ENCODE data around the gene RARRES1. TPM values are rescaled to one million over a fixed set of nuclear protein-coding genes. Genes with fewer than 3 reads are reported as not detected.

RARRES1 gene
- total RNA-seq, 1 donor from 2014 or later: 6.0 TPM

DNA sequence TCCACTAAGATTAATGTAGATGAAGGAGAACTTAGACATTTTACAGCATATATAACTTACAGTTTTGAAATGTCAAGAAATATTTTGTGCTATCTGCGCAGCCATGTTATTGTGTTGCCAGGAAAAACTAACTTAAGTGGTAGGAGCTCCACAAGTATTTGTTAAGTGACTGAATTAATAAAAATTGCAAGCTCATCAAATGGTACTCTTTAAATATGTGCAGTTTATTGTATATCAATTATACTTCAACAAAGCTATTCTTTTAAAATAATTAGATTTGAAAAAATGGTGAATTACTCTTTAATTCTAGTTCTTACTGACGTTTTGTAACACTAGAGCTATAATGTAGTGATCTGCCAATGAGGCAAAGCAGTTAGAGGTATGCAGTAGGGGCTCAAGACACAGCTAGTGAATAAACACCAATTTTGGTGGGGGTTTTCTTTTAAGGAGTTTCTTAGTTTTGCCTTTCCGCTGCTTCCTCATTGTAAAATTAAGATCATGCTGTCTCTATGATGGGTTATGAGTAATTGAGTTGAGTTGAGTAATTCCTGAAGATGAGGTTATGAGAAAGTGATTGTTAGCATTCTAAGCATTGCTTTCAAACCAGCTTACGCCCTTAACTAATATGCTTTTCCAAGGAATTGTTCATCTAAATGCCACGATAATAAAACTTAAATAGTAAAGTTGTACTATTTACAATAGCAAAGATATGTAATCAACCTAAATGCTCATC lies 48.9 kb downstream of the RARRES1 start:
- no peak for DNase-seq

DNA sequence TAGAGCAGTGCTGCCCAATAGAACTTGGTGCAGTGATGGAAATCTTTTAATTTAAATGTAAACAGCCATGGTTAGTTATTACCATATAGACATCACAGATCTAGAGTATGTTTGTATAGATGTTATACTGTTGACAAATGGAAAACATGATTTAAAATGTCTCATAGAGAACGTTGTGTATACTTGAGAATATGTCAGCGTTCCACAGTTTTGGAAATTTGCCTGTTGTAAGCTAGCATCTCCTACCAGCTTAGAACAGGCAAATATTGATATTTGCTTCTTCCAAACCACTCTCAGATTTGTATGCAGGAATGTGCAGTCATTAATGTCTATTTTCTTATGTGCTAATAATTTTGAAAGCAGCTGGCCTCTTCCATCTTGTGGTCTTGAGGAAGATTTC lies 51.4 kb downstream of the RARRES1 start:
- no peak for DNase-seq

DNA sequence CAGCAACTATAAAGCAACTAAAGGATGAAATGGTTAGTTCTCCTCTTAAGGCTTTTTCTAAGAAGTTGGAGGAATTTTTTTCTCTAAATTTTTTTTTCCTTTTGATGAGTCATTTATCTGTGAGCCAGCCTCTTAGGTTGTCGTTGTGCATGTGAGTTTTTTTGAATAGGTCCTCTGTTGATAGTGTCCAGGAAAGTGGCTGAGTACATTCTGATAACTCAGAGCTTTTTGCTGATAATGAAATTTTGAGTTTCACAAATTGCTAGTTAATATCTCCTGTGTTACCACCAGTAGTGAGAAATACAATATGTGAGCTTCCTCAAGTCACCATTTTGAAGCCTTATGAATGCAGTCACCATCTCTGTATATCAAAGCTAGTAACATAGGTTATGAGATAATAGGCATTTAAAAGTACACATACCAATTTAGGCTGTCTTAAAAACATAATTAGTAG lies 52.7 kb downstream of the RARRES1 start:
- peak; percentile 45 for DNase-seq

DNA sequence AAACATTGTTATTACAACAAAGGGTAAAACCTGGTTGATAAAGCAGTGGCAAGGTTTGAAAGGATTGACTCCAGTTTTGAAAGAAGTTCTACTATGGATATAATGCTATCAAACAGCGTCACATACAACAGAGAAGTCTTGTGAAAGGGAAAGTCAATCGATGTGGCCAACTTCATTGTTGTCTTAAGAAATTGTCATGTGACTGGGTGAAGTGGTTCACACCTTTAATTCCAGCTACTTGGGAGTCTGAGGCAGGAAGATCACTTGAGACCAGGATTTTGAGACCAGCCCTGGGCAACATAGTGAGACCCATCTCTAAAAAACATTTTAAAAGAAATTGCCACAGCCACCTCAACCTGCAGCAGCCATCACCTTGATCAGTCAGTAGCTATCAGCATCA lies 53.6 kb downstream of the RARRES1 start:
- no peak for DNase-seq

DNA sequence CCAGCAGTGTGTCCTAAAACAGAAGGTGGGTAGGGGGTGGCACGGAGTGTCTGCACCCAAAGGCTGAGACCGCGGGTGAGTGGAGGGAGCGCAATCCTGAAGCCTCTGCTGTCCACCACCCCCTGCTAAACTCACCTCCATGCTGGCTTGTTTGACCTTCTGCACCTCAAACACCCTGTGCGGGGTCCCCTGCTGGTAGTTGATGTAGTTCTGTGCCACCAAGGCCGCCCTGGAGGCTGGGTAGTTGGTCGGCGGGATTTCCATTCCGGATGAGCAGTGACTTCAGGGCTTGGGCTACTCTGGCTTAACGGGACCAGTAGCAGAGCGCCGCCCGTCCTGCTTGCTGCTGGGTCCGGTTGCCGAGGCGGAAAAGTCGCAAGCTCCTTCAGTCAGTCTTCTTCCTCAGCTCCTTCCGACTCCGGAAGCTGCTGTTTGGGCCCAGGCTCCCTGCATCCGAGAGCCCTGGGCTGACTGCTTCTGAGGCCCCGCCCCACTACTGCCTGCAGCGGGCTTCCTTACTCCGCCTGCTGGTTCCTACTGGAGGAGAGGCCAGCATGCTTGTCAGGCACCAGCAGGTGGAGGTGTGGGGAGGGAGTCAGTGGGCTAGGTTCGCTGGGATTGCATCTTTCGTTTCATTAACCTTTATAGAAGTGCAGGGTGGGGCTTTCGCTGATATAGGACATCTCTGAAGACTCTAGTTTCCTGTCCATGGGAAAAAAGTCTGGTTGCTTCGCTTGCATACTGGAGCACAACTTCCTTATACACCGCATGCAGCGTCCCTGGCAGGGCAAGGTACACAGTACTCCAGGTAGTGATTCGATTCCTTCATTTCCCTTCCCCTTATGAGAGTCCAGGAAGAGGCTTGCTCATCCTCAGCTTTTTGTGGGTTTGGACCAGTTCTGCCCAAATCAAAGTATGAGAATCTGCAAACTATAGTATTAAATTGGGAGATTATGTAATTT lies 59.8 kb downstream of the RARRES1 start, which contains the start of gene LXN:
TSS of gene LXN (minus strand) at position 434 of the 962 bp plus-strand sequence. CDS start at position 264, 170 bp downstream.
- DNase-seq: peak; percentile 90

DNA sequence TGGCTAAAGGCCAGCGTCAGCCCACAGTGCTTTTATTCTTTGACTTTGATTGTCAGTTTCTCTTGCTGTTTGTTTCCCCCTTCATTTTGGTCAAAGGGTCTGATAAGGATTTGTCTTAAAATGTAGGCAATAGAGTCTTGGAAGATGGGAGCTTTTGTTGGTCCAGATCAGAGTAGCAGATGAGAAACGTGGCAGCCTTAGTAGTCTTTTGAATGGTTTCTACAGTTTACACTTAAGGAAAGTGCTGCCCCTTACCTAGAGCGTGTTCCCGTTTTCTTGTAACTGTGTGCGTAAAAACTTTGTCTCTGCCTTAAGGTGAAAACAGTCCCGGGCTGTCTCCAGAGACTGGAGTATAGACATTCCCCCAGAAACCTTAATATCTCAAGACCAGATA lies 60.4 kb downstream of the RARRES1 start:
- DNase-seq: peak; percentile 27

DNA sequence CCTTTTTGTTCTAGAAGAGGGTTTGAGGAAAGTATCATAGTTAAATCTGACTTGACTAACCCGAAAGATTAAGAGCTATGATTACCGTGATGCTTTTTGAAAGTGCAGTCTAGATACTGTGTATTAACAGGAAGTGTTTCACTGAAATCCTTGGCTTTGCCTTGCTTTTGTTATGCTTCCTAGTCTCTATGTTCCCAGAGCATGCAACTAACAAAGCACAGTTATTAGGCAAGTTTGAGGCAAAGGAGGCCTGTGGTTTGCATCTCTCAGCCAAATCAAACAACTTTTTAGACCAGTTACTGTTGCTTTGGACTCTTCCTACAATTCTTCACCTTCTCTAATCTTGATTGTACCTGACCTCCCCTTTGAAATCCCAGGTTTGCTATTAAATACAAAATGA lies 63.8 kb downstream of the RARRES1 start:
- peak; percentile 67 for DNase-seq

DNA sequence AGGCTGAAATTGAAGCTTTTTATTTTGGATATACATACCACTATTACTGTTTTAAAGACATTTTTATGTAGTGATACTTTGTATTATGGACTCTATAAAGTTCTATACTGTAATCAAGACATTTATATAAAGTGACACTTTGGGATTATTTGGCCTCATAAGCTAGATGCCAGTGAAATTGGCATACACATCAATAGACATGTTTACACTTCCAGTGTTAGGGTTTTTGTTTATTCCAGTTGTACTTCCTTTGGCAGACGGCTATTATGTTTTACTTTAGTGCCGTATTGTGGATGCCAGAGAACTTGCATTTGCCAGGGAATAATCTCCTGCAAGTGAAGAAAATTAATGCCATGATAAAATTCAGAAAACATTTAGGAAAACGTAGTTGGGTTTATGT lies 65.8 kb downstream of the RARRES1 start:
- no peak for DNase-seq

DNA sequence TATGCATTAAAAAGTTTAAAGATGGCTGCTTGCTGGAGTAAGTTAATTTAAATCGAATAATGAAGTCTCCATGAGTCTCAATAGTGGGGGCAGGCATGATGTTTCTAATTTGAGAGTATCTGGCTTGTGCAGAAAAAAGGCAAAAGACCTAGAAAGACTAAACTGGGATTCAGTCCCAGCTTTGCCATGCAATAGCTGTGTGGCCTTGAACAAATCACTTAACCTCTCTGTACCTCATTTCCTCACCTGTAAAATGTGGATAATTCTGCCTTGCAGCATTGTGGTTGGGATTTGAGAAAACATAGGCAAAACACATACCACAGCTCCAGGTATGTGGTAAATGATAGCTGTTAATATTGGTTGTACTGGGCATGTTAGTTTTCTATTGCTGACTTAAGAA lies 68.4 kb downstream of the RARRES1 start:
- no peak for DNase-seq

DNA sequence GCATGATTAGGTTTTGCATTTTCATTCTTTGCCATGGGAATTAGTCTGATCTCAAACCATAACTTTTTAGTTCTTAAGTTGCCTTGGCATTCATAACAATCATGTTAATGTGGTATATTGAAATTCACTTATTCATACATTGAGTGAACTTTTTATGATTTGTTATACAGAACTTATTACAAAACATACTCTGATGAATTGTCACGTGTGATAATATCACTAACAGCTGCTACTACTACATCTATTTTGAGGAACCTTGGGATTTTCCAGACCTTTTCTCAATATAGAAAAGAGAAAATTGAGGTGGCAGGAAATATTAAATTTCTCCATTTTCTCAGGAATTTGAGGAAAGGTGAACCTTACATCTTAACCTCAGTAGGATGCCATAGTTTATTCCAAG lies 69.0 kb downstream of the RARRES1 start:
- no peak for DNase-seq

DNA sequence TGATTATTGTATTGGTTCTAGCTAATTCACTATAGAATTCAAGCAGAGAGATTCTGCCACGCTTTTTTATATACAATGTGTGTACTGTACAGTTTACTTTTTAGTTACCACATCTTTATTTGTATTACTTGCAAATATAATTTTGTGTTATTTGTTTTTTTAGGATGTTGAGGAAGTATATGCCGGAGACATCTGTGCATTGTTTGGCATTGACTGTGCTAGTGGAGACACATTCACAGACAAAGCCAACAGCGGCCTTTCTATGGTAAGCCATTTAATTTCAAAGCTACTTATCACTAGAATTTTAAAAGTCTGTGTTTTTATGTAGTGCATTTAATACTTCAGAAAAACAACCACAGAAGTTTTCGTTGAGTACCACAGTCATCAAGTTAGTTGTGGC lies 71.5 kb downstream of the RARRES1 start:
- DNase-seq: peak; percentile 81

DNA sequence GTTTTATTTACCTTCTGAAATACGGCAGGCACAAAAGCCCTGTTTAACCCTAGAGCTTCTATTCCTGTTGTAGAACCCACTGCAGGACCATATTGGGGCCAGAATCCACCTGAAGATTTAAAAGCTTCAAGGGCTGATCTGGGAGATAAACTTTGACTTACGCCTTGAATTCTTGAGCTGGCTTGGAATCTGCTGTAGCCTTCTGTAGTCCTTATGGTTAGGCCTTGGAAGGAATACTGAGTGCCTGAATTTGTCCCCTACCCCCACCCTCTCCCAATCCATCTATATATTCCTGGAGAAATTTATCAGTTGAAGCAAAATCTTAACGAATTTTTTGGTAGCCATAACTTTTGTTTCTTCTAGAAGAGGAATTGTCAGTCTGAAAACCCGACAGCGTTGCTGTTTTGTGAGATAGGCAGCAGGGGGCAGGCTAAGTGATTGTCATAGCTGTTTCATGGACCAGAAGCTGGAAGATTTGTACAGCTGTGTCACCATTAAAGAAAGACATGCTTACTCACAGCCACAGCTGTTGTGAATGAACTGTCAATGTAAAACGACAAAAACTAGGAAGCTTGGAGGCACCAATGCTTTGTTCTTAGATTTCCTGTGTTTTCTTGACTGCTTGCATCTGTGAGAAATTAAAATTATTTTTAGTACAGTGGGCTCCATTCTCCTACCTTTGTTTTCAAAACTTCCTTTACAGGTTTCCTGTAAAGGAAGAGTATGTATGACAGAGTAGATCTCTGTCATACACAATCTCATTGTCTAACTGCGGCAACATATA lies 72.6 kb downstream of the RARRES1 start:
- DNase-seq: peak; percentile 98

DNA sequence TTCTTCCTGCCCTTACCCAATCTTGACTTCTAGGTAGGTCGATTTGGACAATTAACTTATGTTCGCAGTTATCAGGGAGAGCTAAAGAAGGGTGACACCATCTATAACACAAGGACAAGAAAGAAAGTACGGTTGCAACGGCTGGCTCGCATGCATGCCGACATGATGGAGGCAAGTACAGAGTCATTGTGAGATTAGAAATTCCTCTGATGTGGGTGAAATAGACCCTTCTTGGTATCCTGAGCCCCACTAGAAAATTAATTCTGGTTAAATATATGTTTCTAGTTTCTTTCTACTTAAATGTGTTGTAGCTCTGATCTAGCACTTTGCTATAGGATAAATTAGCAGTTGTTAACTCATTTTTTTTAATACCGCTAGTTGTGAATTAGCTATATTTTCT lies 73.4 kb downstream of the RARRES1 start:
- no peak for DNase-seq

DNA sequence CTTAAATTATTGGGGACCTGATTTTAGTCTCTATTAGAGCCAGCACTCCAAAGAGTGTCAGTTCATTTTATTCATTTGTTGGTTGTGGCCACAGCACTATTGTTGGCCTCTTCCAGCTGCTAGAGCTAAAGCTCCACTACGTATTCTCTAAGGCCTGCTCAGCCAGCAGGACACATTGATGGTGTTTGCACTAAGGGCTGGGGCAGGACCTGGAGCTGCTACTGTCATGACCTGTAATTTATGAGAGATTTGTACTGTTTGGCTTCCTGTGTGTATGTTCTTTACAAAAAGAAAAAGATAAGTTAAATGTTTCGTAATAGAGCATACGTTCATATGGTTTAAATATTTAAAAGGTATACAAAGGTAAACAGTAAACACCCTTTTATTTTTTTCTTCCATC lies 79.8 kb downstream of the RARRES1 start:
- DNase-seq: no peak

DNA sequence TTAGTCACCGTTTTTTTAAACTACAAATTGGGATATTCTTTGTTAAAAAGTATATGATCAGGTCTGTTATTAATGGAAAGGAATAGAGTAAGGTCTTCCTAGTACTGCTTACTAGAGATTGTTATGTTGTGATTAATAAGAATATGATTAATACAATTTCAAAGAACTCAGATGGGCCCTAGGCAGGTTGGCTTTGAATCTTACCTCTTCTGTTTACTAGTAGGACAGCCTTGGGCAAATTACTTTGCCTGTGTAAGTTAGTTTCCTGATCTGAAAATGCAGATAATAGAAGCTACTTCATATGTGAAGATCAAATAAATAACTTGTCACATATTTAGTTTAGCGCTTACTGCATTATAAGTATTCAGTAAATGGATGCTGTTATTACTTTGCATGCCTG lies 81.1 kb downstream of the RARRES1 start:
- no peak for DNase-seq

DNA sequence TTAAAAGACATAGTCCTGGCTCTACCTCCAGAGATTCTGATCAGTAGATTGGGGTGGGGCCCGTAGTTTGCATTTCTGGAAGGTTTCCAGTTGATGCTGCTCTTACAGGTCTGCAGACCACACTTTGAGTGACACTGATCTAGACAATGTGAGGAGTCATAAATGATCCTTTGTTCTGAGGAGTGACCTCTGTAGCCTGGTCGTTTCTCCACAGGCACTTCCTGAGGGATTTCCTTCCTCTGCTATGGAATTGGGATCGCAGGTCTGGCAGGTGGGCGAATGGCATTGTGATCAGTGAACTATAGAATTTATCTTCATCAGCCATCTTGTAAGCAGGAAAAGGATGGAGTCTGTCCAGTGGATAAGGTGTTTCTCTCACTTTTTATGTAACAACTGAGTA lies 82.5 kb downstream of the RARRES1 start:
- peak; percentile 95 for DNase-seq

Other genes starting within 250 kb of the RARRES1 start
- gene MLF1, start 161.3 kb downstream of the RARRES1 start, total RNA-seq: 6.0 and 7.1 TPM in 2 replicates
- gene GFM1, start 87.9 kb downstream of the RARRES1 start, total RNA-seq: 117 and 143 TPM in 2 replicates
- 82.5 and 93.8 TPM in 2 replicates for gene LXN, start 59.8 kb downstream of the RARRES1 start, total RNA-seq
- gene MFSD1, start 69.6 kb upstream of the RARRES1 start, total RNA-seq: 82.0 and 101 TPM in 2 replicates

Measured in dermis blood vessel endothelial cell (primary cell).